GM18951 (cell line): ENCODE results near the gene PRR7.

Experiments used
- POLR2A ChIP-seq: IDR thresholded peaks from 4 replicates; pipeline ENCODE4 v1.6.1; 2011; ENCODE audit warnings: mild to moderate bottlenecking; ENCODE audit not compliant: insufficient read length, insufficient read depth; ENCODE audit errors: extremely low read depth
- in situ Hi-C: fragments of 300-500 bp; cut with MboI; formaldehyde crosslinking; loops from one replicate; pipeline ENCODE4 v1.12.0; 2022; ENCODE audit warnings: low sequenced_read_pairs, mixed read lengths, inconsistent platforms; ENCODE audit not compliant: unreplicated experiment

PRR7 gene

GRCh38 chr5:177446200-177447065 is at the start of gene PRR7:
TSS of gene PRR7 (plus strand) at chr5:177446814. CDS start at chr5:177455068, 8,254 bp downstream.
- in situ Hi-C loops: no loop called here
- peak; percentile 64 for TF ChIP-seq POLR2A

- no peak for TF ChIP-seq POLR2A
- in situ Hi-C loops: no loop called here
Observed at GRCh38 chr5:177397875-177398390, 48.7 kb upstream of the PRR7 start.

GRCh38 chr5:177399997-177400868 is 46.4 kb upstream of the PRR7 start, which contains the start of gene PFN3:
TSS of gene PFN3 (minus strand) at chr5:177400661. CDS start at chr5:177400576, 85 bp downstream.
- in situ Hi-C loops: no loop called here
- no peak for TF ChIP-seq POLR2A

- TF ChIP-seq POLR2A: no peak
- in situ Hi-C loops: no loop called here
Observed at GRCh38 chr5:177402271-177403043, 44.2 kb upstream of the PRR7 start.

- TF ChIP-seq POLR2A: no peak
- in situ Hi-C loops: no loop called here
Observed at GRCh38 chr5:177403102-177403791, 43.4 kb upstream of the PRR7 start.

GRCh38 chr5:177403792-177404640 is 42.6 kb upstream of the PRR7 start:
- peak; percentile 33 for TF ChIP-seq POLR2A
- in situ Hi-C loops: no loop called here

GRCh38 chr5:177404641-177405179 is 41.9 kb upstream of the PRR7 start:
- TF ChIP-seq POLR2A: no peak
- in situ Hi-C loops: loop anchor here (5.0 kb wide), 1 partner anchor 48 kb away; no protein-coding TSS in a partner anchor

- in situ Hi-C loops: loop anchor here (5.0 kb wide), 1 partner anchor 47 kb away; no protein-coding TSS in a partner anchor
- TF ChIP-seq POLR2A: no peak
Observed at GRCh38 chr5:177405312-177405711, 41.3 kb upstream of the PRR7 start.

GRCh38 chr5:177405805-177406204 is 40.8 kb upstream of the PRR7 start:
- no peak for TF ChIP-seq POLR2A
- in situ Hi-C loops: loop anchor here (5.0 kb wide), 1 partner anchor 46 kb away; no protein-coding TSS in a partner anchor

GRCh38 chr5:177409043-177409801 is 37.4 kb upstream of the PRR7 start, which contains the start of gene F12:
TSS of gene F12 (minus strand) at chr5:177409564. CDS start at chr5:177409527, 37 bp downstream.
- no peak for TF ChIP-seq POLR2A
- in situ Hi-C loops: loop anchor here (5.0 kb wide), 1 partner anchor 43 kb away; no protein-coding TSS in a partner anchor
